Aorta (tissue), 5 donors: ENCODE results near the gene MYO1F. TPM values are rescaled to one million over a fixed set of nuclear protein-coding genes. Genes with fewer than 3 reads are reported as not detected.

Experiments
- ATAC-seq: fragments of 200-7000 bp; cut with Tn5 transposase; one replicate; pipeline ENCODE4 v1.9.1; 2022; ENCODE audit warnings: moderate library complexity; ENCODE audit not compliant: low FRiP score
- DNase-seq, 2 donors: peaks; one replicate each; pipeline ENCODE4 v3.0.0-alpha.2; 2020
- H3K27ac ChIP-seq, 2 donors: one replicate each; pipeline ENCODE4 v1.5.1; 2013; ENCODE audit warnings: low read length in 2 of 2, mild to moderate bottlenecking in 2 of 2, moderate library complexity in 2 of 2, control low read depth in 1 of 2, inconsistent platforms in 1 of 2, low read depth in 1 of 2
- H3K27me3 ChIP-seq, 2 donors: one replicate each; pipeline ENCODE4 v1.6.1; 2013; ENCODE audit warnings: control low read depth in 1 of 2, low read length in 1 of 2, mild to moderate bottlenecking in 1 of 2, moderate library complexity in 1 of 2; ENCODE audit not compliant: insufficient read depth in 2 of 2, control insufficient read depth in 1 of 2
- H3K36me3 ChIP-seq, 2 donors: one replicate each; pipeline ENCODE4 v1.6.1; 2013; ENCODE audit warnings: control low read depth in 1 of 2, low read length in 1 of 2, mild to moderate bottlenecking in 1 of 2; ENCODE audit not compliant: insufficient read depth in 2 of 2, control insufficient read depth in 1 of 2
- H3K4me1 ChIP-seq, 2 donors: one replicate each; pipeline ENCODE4 v1.6.1; 2013; ENCODE audit warnings: low read length in 2 of 2, control low read depth in 1 of 2, mild to moderate bottlenecking in 1 of 2, moderate library complexity in 1 of 2; ENCODE audit not compliant: insufficient read depth in 2 of 2, control insufficient read depth in 1 of 2
- H3K4me3 ChIP-seq, 2 donors: one replicate each; pipeline ENCODE4 v1.5.1; 2013; ENCODE audit warnings: low read length in 2 of 2, control low read depth in 1 of 2, mild to moderate bottlenecking in 1 of 2
- H3K9me3 ChIP-seq: one replicate; pipeline ENCODE4 v1.6.1; 2013; ENCODE audit warnings: mild to moderate bottlenecking, low read length; ENCODE audit not compliant: control insufficient read depth
- WGBS, 2 donors: extraction: QIAGEN DNeasy Blood & Tissue Kit; methylation state at CpG; one replicate each; pipeline ENCODE4 v1.1.7; 2013; 5-methylcytosine and 5-hydroxymethylcytosine counted together
- intact Hi-C, 2 donors: fragments of 100-400 bp; cut with DNase I; formaldehyde crosslinking; loops; one replicate each; pipeline versions ENCODE4 v1.14.2 to v1.15.0; 2022
- polyA plus RNA-seq, 2 donors: library from polyadenylated mRNA; stranded (reverse); fragments of 200-250 nt; gene quantifications; one replicate each; pipeline ENCODE4 v1.2.3, GENCODE V29; 2013
- total RNA-seq, 2 donors: library from RNA; stranded (reverse); fragmentation: NEBNext Ultra II Directional; extraction: Animal tissue kit (Norgen Biotek cat#: 25700); gene quantifications; one replicate each; pipeline ENCODE4 v1.2.1, GENCODE V29; 2021
- donor health status: healthy with polysubstance abuse.
- donor health status: Bipolar disorder and iron deficiency.
- donor health status: DM: no; HTN: no; CAD: no.
- donor health status: DM: no; HTN: no; CAD: no.
- donor health status: DM: yes; HTN: yes; CAD: no.

The MYO1F gene
- total and polyA plus RNA-seq, 4 donors: 2.1 to 63.8 (median 20.2) TPM

GRCh38 chr19:8592231-8593009 lies 15.2 kb upstream of the MYO1F start:
- DNase-seq: peak; percentile 98 to 99
- no peaks in the 10 kb centered on the region for H3K27me3 ChIP-seq
- no peak overlapping the region for H3K4me3 ChIP-seq
- intact Hi-C loops: loop anchor here in 1 of 2 donors (2.0 kb wide), 1 partner anchor 20 kb away; no protein-coding TSS in a partner anchor
- WGBS, 2 donors: 1% methylated on average over 40 to 55 of the region's 55 CpGs
- no peaks in the 10 kb centered on the region for H3K4me1 ChIP-seq
- peak; percentile 95 for ATAC-seq
- H3K9me3 ChIP-seq: no peaks in the 10 kb centered on the region
- H3K36me3 ChIP-seq: no peaks in the 10 kb centered on the region
- no peak overlapping the region for H3K27ac ChIP-seq

DNA sequence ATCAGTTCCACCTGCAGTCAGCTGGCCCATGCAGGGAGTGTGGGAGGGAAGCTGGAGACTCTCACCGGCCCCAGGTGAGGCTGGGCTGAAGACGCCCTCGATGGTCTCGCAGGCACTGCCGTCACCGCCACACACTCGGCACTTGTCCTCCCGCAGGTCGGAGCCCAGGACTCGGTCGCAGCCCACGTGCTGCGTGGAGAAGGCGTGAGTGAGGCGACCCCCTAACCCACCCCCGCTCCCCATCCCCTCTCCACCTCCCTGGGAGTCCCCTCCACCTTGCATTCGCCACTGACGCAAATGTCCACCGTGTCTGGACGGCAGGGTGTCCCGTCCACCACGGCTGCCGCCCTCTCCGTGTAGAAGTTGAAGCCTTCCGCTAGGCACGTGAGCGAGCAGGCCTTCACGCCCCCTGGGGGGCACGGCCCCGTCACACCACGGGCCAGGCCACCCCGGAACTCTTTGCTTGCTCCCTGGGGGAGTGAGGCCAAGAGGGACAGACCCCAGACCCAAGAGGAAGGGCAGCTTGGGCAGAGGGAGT lies 12.0 kb upstream of the MYO1F start:
- Histone ChIP-seq H3K4me3 (no peak overlapping the region), H3K27me3 (no peaks in the 10 kb centered on the region), H3K27ac (no peak overlapping the region), H3K4me1 (no peaks in the 10 kb centered on the region), H3K36me3 (no peaks in the 10 kb centered on the region), H3K9me3 (no peaks in the 10 kb centered on the region)
- DNase-seq (no peak), ATAC-seq (no peak)
- 87 to 90% methylated on average over 28 to 32 of the region's 32 CpGs for WGBS, 2 donors
- intact Hi-C loops: no loop called here

DNA sequence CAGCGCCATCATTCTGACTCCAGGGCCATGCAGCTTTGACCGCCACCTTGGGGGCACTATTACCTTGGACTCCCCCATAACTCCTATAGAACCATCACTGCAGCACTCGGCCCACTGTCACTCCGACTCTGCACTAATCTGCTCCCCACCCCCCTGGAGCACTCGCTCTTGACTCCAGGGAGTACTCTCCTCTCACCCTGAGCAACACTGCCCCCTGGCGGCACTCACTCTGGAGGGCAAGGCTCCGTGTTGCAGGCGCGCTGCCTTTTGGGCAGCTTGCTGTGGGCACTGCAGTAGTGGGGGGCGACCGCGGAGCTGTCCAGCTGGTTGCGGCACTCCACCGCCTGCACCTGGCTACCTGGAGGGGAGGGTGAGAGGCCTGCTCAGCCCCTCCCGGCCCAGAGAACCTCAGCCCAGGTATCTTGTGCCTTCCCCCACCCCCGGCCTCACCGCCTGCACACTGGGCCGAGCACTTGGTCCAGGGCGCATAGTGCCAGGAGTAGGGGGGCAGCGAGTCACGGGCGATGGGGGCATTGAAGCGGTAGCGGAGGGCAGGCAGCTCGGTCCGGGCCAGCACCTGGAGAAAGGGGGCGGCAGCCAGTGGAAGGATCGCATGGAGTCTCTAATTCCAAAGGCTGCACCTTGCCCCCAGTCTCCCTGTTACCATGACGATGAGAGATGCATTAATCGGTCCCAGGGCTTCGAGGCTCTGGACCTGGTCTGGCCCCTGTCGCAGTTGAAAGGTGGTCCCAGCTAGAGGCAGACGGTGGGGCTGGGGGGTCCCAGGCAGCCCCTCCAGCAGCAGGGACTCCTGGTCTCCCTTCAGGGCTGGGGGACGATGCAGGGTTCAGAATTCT lies 8.9 kb upstream of the MYO1F start:
- peak; percentile 17 for ATAC-seq
- intact Hi-C loops: no loop called here
- H3K9me3 ChIP-seq: no peaks in the 10 kb centered on the region
- no peaks in the 10 kb centered on the region for H3K4me1 ChIP-seq
- no peak overlapping the region for H3K27ac ChIP-seq
- no peaks in the 10 kb centered on the region for H3K36me3 ChIP-seq
- peak in 1 of 2 donors; percentile 84 for DNase-seq
- H3K27me3 ChIP-seq: no peaks in the 10 kb centered on the region
- no peak overlapping the region for H3K4me3 ChIP-seq
- 77% methylated on average over 34 of the region's 34 CpGs for WGBS, 2 donors

DNA sequence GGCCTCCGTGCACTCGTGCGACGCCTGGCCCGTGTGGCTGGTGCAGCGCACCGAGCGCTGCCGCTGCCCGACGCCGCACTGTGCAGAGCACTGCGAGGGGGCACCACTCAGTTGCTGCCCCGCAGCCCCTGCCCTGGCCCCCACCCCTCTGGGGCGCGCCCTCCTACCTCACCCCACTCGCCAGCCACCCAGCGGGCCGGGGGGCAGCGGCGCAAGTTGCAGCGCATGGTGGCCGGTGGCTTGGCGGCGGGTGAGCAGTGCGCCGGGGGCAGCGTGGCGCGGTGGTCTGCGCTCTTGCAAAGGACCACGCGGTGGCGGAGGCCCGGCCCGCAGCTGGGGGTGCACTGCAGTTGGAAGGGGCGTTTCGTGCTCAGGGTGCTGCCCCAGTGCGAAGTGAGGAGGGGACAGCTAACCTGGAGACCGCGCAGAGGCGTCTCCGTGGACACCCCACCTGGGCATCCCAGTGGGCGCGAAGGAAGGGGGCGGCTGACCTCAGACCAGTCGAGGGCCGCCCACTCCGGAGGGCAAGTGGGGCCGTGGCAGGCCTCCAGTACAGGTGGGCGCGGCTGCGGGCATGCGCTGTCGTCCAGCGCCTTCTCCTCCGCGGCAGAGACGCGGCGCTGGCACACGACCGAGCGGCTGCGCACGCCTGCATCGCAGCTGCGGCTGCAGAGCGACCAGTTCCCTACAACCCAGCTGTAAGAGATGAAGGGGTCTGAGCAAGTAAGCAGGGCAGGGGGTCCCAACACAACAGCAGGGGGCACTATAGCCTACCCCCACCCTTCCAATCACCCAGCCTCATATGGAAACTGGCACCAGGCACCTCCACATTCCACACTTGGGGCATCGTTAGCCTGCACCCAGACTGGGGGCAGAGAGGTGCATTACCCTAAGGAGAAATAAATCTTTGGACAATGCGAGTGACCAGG lies 8.0 kb upstream of the MYO1F start:
- H3K9me3 ChIP-seq: no peaks in the 10 kb centered on the region
- ATAC-seq (no peak), DNase-seq (no peak)
- H3K36me3 ChIP-seq: no peaks in the 10 kb centered on the region
- no peak overlapping the region for H3K4me3 ChIP-seq
- no peak overlapping the region for H3K27ac ChIP-seq
- 76 to 83% methylated on average over 57 to 71 of the region's 71 CpGs for WGBS, 2 donors
- H3K4me1 ChIP-seq: no peaks in the 10 kb centered on the region
- no peaks in the 10 kb centered on the region for H3K27me3 ChIP-seq
- intact Hi-C loops: loop anchor here in 1 of 2 donors (5.0 kb wide), 1 partner anchor 57 kb away; no protein-coding TSS in a partner anchor

DNA sequence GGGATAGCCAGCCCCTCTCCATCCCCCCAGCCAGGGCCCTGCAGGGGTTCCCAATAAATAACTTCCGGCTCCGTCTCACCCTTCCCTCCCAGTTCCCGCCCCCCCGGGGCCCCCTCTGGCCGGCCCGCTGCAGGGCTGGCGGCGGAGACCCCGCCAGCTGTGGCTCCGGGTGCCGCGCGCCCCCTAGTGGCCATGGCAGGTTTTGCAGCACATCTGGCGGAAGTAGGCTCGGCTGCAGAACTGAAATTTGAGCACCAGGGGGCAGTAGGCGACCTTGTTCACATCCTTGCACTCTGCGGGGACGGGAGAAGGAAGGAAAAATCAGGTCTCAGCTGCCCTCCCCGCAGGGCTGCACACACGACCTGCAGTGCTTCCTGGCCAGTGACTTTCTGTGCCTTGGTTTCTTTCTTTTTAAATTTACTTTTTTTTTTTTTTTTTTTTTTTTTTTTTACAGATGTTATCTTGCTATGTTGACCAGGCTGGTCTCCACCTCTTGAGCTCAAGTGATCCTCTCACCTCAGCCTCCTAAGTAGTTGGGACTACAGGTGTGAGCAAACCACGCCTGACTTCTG lies 3.6 kb upstream of the MYO1F start:
- ATAC-seq (peak; percentile 90), DNase-seq (peak; percentile 87 to 93)
- no peaks in the 10 kb centered on the region for H3K9me3 ChIP-seq
- no peaks in the 10 kb centered on the region for H3K36me3 ChIP-seq
- H3K4me1 ChIP-seq: no peaks in the 10 kb centered on the region
- H3K4me3 ChIP-seq: no peak overlapping the region
- no peaks in the 10 kb centered on the region for H3K27me3 ChIP-seq
- WGBS, 2 donors: 6% methylated on average over 21 of the region's 21 CpGs
- intact Hi-C loops: loop anchor here (2.0 to 5.0 kb wide), 2 partner anchors 62 kb away; no protein-coding TSS in a partner anchor
- no peak overlapping the region for H3K27ac ChIP-seq

- Histone ChIP-seq H3K9me3 (no peaks in the 10 kb centered on the region), H3K27ac (no peak overlapping the region), H3K4me3 (no peak overlapping the region), H3K4me1 (no peaks in the 10 kb centered on the region), H3K36me3 (no peaks in the 10 kb centered on the region), H3K27me3 (no peaks in the 10 kb centered on the region)
- ATAC-seq (peak; percentile 58), DNase-seq (peak; percentile 86 to 91)
- intact Hi-C loops: loop anchor here in 1 of 2 donors (10.0 kb wide), 1 partner anchor 224 kb away; no protein-coding TSS in a partner anchor
- WGBS, 2 donors: 20 to 22% methylated on average over 17 of the region's 17 CpGs
Measured at GRCh38 chr19:8578642-8579265, 1.5 kb upstream of the MYO1F start.

GRCh38 chr19:8577741-8578140 lies 499 bp upstream of the MYO1F start:
- ATAC-seq (no peak), DNase-seq (no peak)
- intact Hi-C loops: loop anchor here in 1 of 2 donors (10.0 kb wide), 1 partner anchor 223 kb away; no protein-coding TSS in a partner anchor
- H3K36me3 ChIP-seq: no peaks in the 10 kb centered on the region
- H3K4me1 ChIP-seq: no peaks in the 10 kb centered on the region
- H3K27ac ChIP-seq: no peak overlapping the region
- no peaks in the 10 kb centered on the region for H3K9me3 ChIP-seq
- H3K27me3 ChIP-seq: no peaks in the 10 kb centered on the region
- no peak overlapping the region for H3K4me3 ChIP-seq
- WGBS, 2 donors: 70 to 78% methylated on average over 4 of the region's 4 CpGs
